Testis (tissue), 3 donors: ENCODE measurements around the gene CNNM1. TPM values are rescaled to one million over a fixed set of nuclear protein-coding genes. Genes with fewer than 3 reads are reported as not detected.

ENCODE experiments used
- DNase-seq: peaks from one replicate; pipeline ENCODE4 v3.0.0-alpha.2; 2019
- H3K27ac ChIP-seq, 2 donors: fragments of 200-600 bp; sonication (generic); one replicate each; pipeline ENCODE4 v1.5.1; 2019
- H3K27me3 ChIP-seq: fragments of 200-600 bp; sonication (generic); one replicate; pipeline ENCODE4 v1.5.1; 2019
- H3K36me3 ChIP-seq: fragments of 200-600 bp; sonication (generic); one replicate; pipeline ENCODE4 v1.5.1; 2017; ENCODE audit warnings: low read depth; ENCODE audit errors: missing control alignments
- H3K4me1 ChIP-seq: fragments of 200-600 bp; sonication (generic); one replicate; pipeline ENCODE4 v1.5.1; 2019
- H3K4me3 ChIP-seq, 2 donors: fragments of 200-600 bp; sonication (generic); one replicate each; pipeline ENCODE4 v1.5.1; 2017 to 2019
- H3K9me3 ChIP-seq: fragments of 200-600 bp; sonication (generic); one replicate; pipeline ENCODE4 v1.5.1; 2017
- CTCF ChIP-seq, 3 experiments: fragments of 450-650 bp in 2 of 3; fragments of 200-600 bp in 1 of 3; sonication (generic) in 1 of 3; IDR thresholded peaks; one replicate each; pipeline ENCODE4 v1.5.1; 2016 to 2019; ENCODE audit warnings: antibody characterized with exemption in 3 of 3, mild to moderate bottlenecking in 2 of 3, moderate library complexity in 1 of 3
- POLR2A ChIP-seq: fragments of 450-650 bp; IDR thresholded peaks from one replicate; pipeline ENCODE4 v1.6.1; 2017; ENCODE audit warnings: antibody characterized with exemption, mild to moderate bottlenecking, moderate library complexity
- WGBS, 2 donors: methylation state at CpG; one replicate each; pipeline ENCODE4 v1.1.5; 2018; 5-methylcytosine and 5-hydroxymethylcytosine counted together
- intact Hi-C: fragments of 100-400 bp; cut with DNase I; formaldehyde crosslinking; loops from one replicate; pipeline ENCODE4 v1.15.1; 2023; ENCODE audit warnings: low total_unique reads
- polyA plus RNA-seq: library from polyadenylated mRNA; stranded (reverse); fragments of 350-450 nt; fragmentation: Illumina TruSeq; extraction: RNeasy Lipid Tissue Mini Kit (QIAGEN cat#74804); gene quantifications from one replicate; pipeline ENCODE4 v1.2.3, GENCODE V29; 2014; ENCODE audit warnings: low read depth, low replicate concordance; ENCODE audit not compliant: insufficient read depth
- total RNA-seq, 2 donors: library from RNA; depleted of rRNA; stranded (reverse); fragments of >200 nt; gene quantifications; one replicate each; pipeline ENCODE4 v1.2.3, GENCODE V29; 2016

Gene CNNM1
- total and polyA plus RNA-seq, 3 donors from 2014 or later, result 29.0 to 53.8 (median 51.9) TPM

- intact Hi-C loops, result no loop called here
- DNase-seq, result no peak
- peaks cover 4% of the 10 kb centered on the region for H3K4me1 ChIP-seq
- H3K27ac ChIP-seq, result no peak overlapping the region
- TF ChIP-seq CTCF (IDR thresholded peaks at IDR 0.05), result no peak
- TF ChIP-seq POLR2A, result no peak
- no peak overlapping the region for H3K4me3 ChIP-seq
- H3K36me3 ChIP-seq, result no peaks in the 10 kb centered on the region
- no peaks in the 10 kb centered on the region for H3K9me3 ChIP-seq
- no peaks in the 10 kb centered on the region for H3K27me3 ChIP-seq
- WGBS, 2 donors, result 79 to 85% methylated on average over 3 of the region's 3 CpGs
Observed at GRCh38 chr10:99339563-99340047, 10.4 kb downstream of the CNNM1 start.

GRCh38 chr10:99340650-99341049 is 11.5 kb downstream of the CNNM1 start:
- no peak overlapping the region for H3K27ac ChIP-seq
- TF ChIP-seq POLR2A (no peak), CTCF (IDR thresholded peaks at IDR 0.05) (no peak)
- H3K36me3 ChIP-seq, result no peaks in the 10 kb centered on the region
- H3K27me3 ChIP-seq, result no peaks in the 10 kb centered on the region
- intact Hi-C loops, result no loop called here
- 93 to 97% methylated on average over 3 of the region's 3 CpGs for WGBS, 2 donors
- no peak overlapping the region for H3K4me3 ChIP-seq
- peaks cover 4% of the 10 kb centered on the region for H3K4me1 ChIP-seq
- no peak for DNase-seq
- no peaks in the 10 kb centered on the region for H3K9me3 ChIP-seq

- Histone ChIP-seq H3K36me3 (no peaks in the 10 kb centered on the region), H3K27ac (no peak overlapping the region), H3K4me1 (peaks cover 4% of the 10 kb centered on the region), H3K4me3 (no peak overlapping the region), H3K27me3 (no peaks in the 10 kb centered on the region), H3K9me3 (no peaks in the 10 kb centered on the region)
- no peak for DNase-seq
- 51 to 64% methylated on average over 3 of the region's 3 CpGs for WGBS, 2 donors
- no peak for TF ChIP-seq CTCF (IDR thresholded peaks at IDR 0.05)
- TF ChIP-seq POLR2A, result no peak
- intact Hi-C loops, result no loop called here
Observed at GRCh38 chr10:99341248-99341647, 12.1 kb downstream of the CNNM1 start.

GRCh38 chr10:99341860-99342490 is 12.8 kb downstream of the CNNM1 start:
- intact Hi-C loops, result no loop called here
- Histone ChIP-seq H3K4me3 (no peak overlapping the region), H3K9me3 (no peaks in the 10 kb centered on the region), H3K27me3 (no peaks in the 10 kb centered on the region), H3K36me3 (no peaks in the 10 kb centered on the region), H3K27ac (no peak overlapping the region), H3K4me1 (peaks cover 9% of the 10 kb centered on the region)
- DNase-seq, result no peak
- 29 to 35% methylated on average over 3 of the region's 3 CpGs for WGBS, 2 donors
- no peak for TF ChIP-seq CTCF (IDR thresholded peaks at IDR 0.05)
- TF ChIP-seq POLR2A, result no peak

- TF ChIP-seq CTCF (IDR thresholded peaks at IDR 0.05) (no peak), POLR2A (no peak)
- Histone ChIP-seq H3K36me3 (no peaks in the 10 kb centered on the region), H3K4me3 (no peak overlapping the region), H3K9me3 (no peaks in the 10 kb centered on the region), H3K4me1 (peaks cover 12% of the 10 kb centered on the region), H3K27ac (no peak overlapping the region), H3K27me3 (no peaks in the 10 kb centered on the region)
- intact Hi-C loops, result no loop called here
- 94 to 95% methylated on average over 5 of the region's 5 CpGs for WGBS, 2 donors
- DNase-seq, result no peak
Observed at GRCh38 chr10:99343262-99343661, 14.1 kb downstream of the CNNM1 start.
